ENCODE results near the gene LRRC17. TPM values are rescaled to one million over a fixed set of nuclear protein-coding genes. Genes with fewer than 3 reads are reported as not detected.
A peak's percentile ranks its signal among the peaks of the same experiment; 100 is the strongest.

Gene LRRC17
- total RNA-seq, 6 experiments from 2014 or later: 0.64 to 1.8 (median 1.3) TPM

- TF ChIP-seq POLR2A (IDR thresholded peaks at IDR 0.05) (no peak), CTCF (IDR thresholded peaks at IDR 0.05) (no peak)
- H3K36me3 ChIP-seq: no peaks in the 10 kb centered on the region
- H3K27ac ChIP-seq: no peak overlapping the region
- no peaks in the 10 kb centered on the region for H3K9me3 ChIP-seq
- intact Hi-C loops (cut with DNase I): no loop called here
- no peak overlapping the region for H3K4me3 ChIP-seq
- whole genome bisulfite sequencing (ENCODE audit: insufficient coverage, low coverage, low lambda C conversion rate, missing lambda C conversion rate): 87% methylated on average over 3 of the region's 3 CpGs
- DNase-seq (no peak), ATAC-seq (peak in 1 of 4 donors; percentile 74)
- no peaks in the 10 kb centered on the region for H3K4me1 ChIP-seq
- H3K27me3 ChIP-seq: no peaks in the 10 kb centered on the region
Measured at GRCh38 chr7:102875700-102876295, 37.0 kb upstream of the LRRC17 start.

DNA sequence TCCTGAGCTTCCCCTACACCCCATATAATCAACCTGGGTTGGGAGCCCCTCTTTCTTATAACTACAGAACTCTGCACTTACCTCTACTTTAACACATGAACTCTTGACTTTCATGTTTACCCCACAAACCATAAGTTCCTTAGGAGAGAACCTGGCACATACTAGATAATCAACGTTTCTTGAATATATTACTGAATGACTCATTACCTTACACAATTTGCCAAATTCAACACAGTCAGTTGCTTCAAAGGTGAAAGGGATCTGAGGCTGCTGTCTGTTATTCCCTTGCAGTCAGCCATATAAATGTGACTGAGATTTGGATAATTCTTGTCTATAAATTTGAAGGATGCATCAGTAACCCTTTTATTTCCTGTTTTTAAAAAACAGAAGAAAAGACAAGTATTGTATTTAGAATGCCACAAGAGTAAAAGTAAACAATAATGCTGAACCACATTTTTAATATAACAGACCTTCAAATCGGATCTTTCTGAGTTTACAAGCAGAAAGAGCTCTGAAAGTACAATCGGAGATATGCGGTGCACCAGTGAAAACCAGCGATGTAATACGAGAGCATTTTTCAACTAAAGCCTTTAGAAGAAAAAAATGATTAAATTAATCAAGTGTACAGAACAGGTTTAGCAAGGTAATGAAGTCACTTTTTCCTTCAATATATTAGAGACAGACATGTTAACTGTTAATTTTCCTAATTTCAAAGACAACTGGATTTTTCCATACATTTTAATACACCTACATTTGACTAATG, 29.5 kb upstream of the LRRC17 start:
- DNase-seq (no peak), ATAC-seq (peak in 1 of 4 donors; percentile 35)
- WGBS (ENCODE audit: insufficient coverage, low coverage, low lambda C conversion rate, missing lambda C conversion rate): 70% methylated on average over 6 of the region's 6 CpGs
- intact Hi-C loops (cut with DNase I): no loop called here
- no peaks in the 10 kb centered on the region for H3K36me3 ChIP-seq
- H3K27me3 ChIP-seq: no peaks in the 10 kb centered on the region
- no peak overlapping the region for H3K27ac ChIP-seq
- H3K9me3 ChIP-seq: no peaks in the 10 kb centered on the region
- no peak overlapping the region for H3K4me3 ChIP-seq
- H3K4me1 ChIP-seq: no peaks in the 10 kb centered on the region
- TF ChIP-seq CTCF (IDR thresholded peaks at IDR 0.05) (no peak), POLR2A (IDR thresholded peaks at IDR 0.05) (no peak)

GRCh38 chr7:102888561-102889233, 24.1 kb upstream of the LRRC17 start:
- 75% methylated on average over 3 of the region's 3 CpGs for WGBS (ENCODE audit: insufficient coverage, low coverage, low lambda C conversion rate, missing lambda C conversion rate)
- intact Hi-C loops (cut with DNase I): no loop called here
- no peak overlapping the region for H3K27ac ChIP-seq
- H3K36me3 ChIP-seq: no peaks in the 10 kb centered on the region
- H3K4me3 ChIP-seq: no peak overlapping the region
- no peak for DNase-seq
- ATAC-seq: no peak
- H3K4me1 ChIP-seq: no peaks in the 10 kb centered on the region
- TF ChIP-seq POLR2A (IDR thresholded peaks at IDR 0.05) (no peak), CTCF (IDR thresholded peaks at IDR 0.05) (no peak)
- no peaks in the 10 kb centered on the region for H3K9me3 ChIP-seq
- H3K27me3 ChIP-seq: no peaks in the 10 kb centered on the region

DNA sequence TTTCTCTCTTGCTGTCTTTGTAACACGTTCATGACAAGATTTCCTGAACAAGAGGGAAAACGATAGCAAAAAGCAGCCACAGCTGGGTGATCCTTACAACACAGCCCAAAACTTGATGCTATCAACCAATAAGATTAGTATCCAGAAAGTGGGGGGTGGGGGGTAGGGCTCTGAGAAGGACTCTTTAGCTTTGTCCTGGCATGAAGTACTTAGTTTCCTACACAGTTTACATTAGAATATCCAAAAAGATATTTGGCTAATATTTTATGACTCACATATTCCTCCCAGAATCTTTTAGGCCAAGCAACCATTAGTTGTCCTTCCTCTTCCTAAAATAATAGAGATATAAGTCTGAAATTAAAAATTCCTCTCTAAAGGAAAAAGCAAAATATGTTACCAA, 22.9 kb upstream of the LRRC17 start:
- WGBS (ENCODE audit: insufficient coverage, low coverage, low lambda C conversion rate, missing lambda C conversion rate): 54% methylated on average over 2 of the region's 2 CpGs
- TF ChIP-seq POLR2A (IDR thresholded peaks at IDR 0.05): no peak
- TF ChIP-seq CTCF (IDR thresholded peaks at IDR 0.05): no peak
- Histone ChIP-seq H3K4me3 (no peak overlapping the region), H3K4me1 (no peaks in the 10 kb centered on the region), H3K36me3 (no peaks in the 10 kb centered on the region), H3K27ac (no peak overlapping the region), H3K27me3 (no peaks in the 10 kb centered on the region), H3K9me3 (no peaks in the 10 kb centered on the region)
- DNase-seq (no peak), ATAC-seq (no peak)
- intact Hi-C loops (cut with DNase I): no loop called here

All from right lobe of liver (tissue), 6 donors.